ENCODE data around the gene MYO5B.

The MYO5B gene

GRCh38 chr18:49878015-49878414 is 316.9 kb downstream of the MYO5B start:
- in situ Hi-C loops (cut with HindIII; ENCODE audit: low sequenced_read_pairs) = no loop called here
- H3K4me3 ChIP-seq (ENCODE audit: low read depth, low read length) = no peak overlapping the region
- no peak for DNase-seq (ENCODE audit: low read depth)
- TF ChIP-seq CTCF (IDR thresholded peaks at IDR 0.05; ENCODE audit: low read depth, low read length, missing control alignments) = no peak

GRCh38 chr18:49876536-49876935 is 318.4 kb downstream of the MYO5B start:
- no peak for DNase-seq (ENCODE audit: low read depth)
- no peak for TF ChIP-seq CTCF (IDR thresholded peaks at IDR 0.05; ENCODE audit: low read depth, low read length, missing control alignments)
- in situ Hi-C loops (cut with HindIII; ENCODE audit: low sequenced_read_pairs) = no loop called here
- H3K4me3 ChIP-seq (ENCODE audit: low read depth, low read length) = no peak overlapping the region

- in situ Hi-C loops (cut with HindIII; ENCODE audit: low sequenced_read_pairs) = no loop called here
- no peak for TF ChIP-seq CTCF (IDR thresholded peaks at IDR 0.05; ENCODE audit: low read depth, low read length, missing control alignments)
- H3K4me3 ChIP-seq (ENCODE audit: low read depth, low read length) = no peak overlapping the region
- no peak for DNase-seq (ENCODE audit: low read depth)
Measured at GRCh38 chr18:49875783-49876182, 319.2 kb downstream of the MYO5B start.

- no peak for DNase-seq (ENCODE audit: low read depth)
- H3K4me3 ChIP-seq (ENCODE audit: low read depth, low read length) = no peak overlapping the region
- in situ Hi-C loops (cut with HindIII; ENCODE audit: low sequenced_read_pairs) = no loop called here
- no peak for TF ChIP-seq CTCF (IDR thresholded peaks at IDR 0.05; ENCODE audit: low read depth, low read length, missing control alignments)
Measured at GRCh38 chr18:49875155-49875554, 319.8 kb downstream of the MYO5B start.

- in situ Hi-C loops (cut with HindIII; ENCODE audit: low sequenced_read_pairs) = no loop called here
- H3K4me3 ChIP-seq (ENCODE audit: low read depth, low read length) = no peak overlapping the region
- TF ChIP-seq CTCF (IDR thresholded peaks at IDR 0.05; ENCODE audit: low read depth, low read length, missing control alignments) = no peak
- DNase-seq (ENCODE audit: low read depth) = no peak
Measured at GRCh38 chr18:49874238-49874637, 320.7 kb downstream of the MYO5B start.

- no peak overlapping the region for H3K4me3 ChIP-seq (ENCODE audit: low read depth, low read length)
- DNase-seq (ENCODE audit: low read depth) = no peak
- in situ Hi-C loops (cut with HindIII; ENCODE audit: low sequenced_read_pairs) = no loop called here
- no peak for TF ChIP-seq CTCF (IDR thresholded peaks at IDR 0.05; ENCODE audit: low read depth, low read length, missing control alignments)
Measured at GRCh38 chr18:49869354-49869753, 325.6 kb downstream of the MYO5B start.

GRCh38 chr18:49866680-49867079 is 328.3 kb downstream of the MYO5B start:
- in situ Hi-C loops (cut with HindIII; ENCODE audit: low sequenced_read_pairs) = no loop called here
- no peak for TF ChIP-seq CTCF (IDR thresholded peaks at IDR 0.05; ENCODE audit: low read depth, low read length, missing control alignments)
- DNase-seq (ENCODE audit: low read depth) = no peak
- H3K4me3 ChIP-seq (ENCODE audit: low read depth, low read length) = no peak overlapping the region
